8988T (cell line): ENCODE results near the gene RHOC.
A peak's percentile ranks its signal among the peaks of the same experiment; 100 is the strongest.
"Not testable (repeated sequence)": the region's sequence is repeated elsewhere in the genome, so short reads cannot be mapped to it uniquely, and the experiment has no call there.

ENCODE experiments used
- DNase-seq: peaks from one replicate; pipeline ENCODE4 v3.0.0; 2011

RHOC gene

GRCh38 chr1:112706505-112707220, at the start of gene RHOC:
TSS of gene RHOC (minus strand) at chr1:112707127. CDS start at chr1:112703799, 3,328 bp downstream.
- DNase-seq, result peak; percentile 73

- DNase-seq, result no peak
Measured at GRCh38 chr1:112754116-112754628, 47.2 kb upstream of the RHOC start.

GRCh38 chr1:112748396-112748795, 41.5 kb upstream of the RHOC start:
- no peak for DNase-seq

GRCh38 chr1:112744009-112744578, 37.2 kb upstream of the RHOC start:
- no peak for DNase-seq

- no peak for DNase-seq
Measured at GRCh38 chr1:112743174-112744008, 36.5 kb upstream of the RHOC start.

- no peak for DNase-seq
Measured at GRCh38 chr1:112737573-112737972, 30.6 kb upstream of the RHOC start.

GRCh38 chr1:112735752-112736151, 28.8 kb upstream of the RHOC start:
- DNase-seq, result peak; percentile 60

- no peak for DNase-seq
Measured at GRCh38 chr1:112731451-112731850, 24.5 kb upstream of the RHOC start.

GRCh38 chr1:112729909-112730308, 23.0 kb upstream of the RHOC start:
- no peak for DNase-seq

- DNase-seq, result not testable (repeated sequence)
Measured at GRCh38 chr1:112729011-112729410, 22.1 kb upstream of the RHOC start.

GRCh38 chr1:112728306-112728971, 21.5 kb upstream of the RHOC start:
- not testable (repeated sequence) for DNase-seq

GRCh38 chr1:112727716-112728115, 20.8 kb upstream of the RHOC start:
- no peak for DNase-seq

GRCh38 chr1:112724240-112724639, 17.3 kb upstream of the RHOC start:
- not testable (repeated sequence) for DNase-seq

GRCh38 chr1:112723511-112723839, 16.5 kb upstream of the RHOC start:
- DNase-seq, result no peak

GRCh38 chr1:112722601-112723510, 15.9 kb upstream of the RHOC start:
- no peak for DNase-seq

GRCh38 chr1:112721966-112722524, 15.1 kb upstream of the RHOC start:
- no peak for DNase-seq

- not testable (repeated sequence) for DNase-seq
Measured at GRCh38 chr1:112721294-112721693, 14.4 kb upstream of the RHOC start.

- no peak for DNase-seq
Measured at GRCh38 chr1:112720800-112721199, 13.9 kb upstream of the RHOC start.

GRCh38 chr1:112719706-112720105, 12.8 kb upstream of the RHOC start:
- no peak for DNase-seq

- peak; percentile 74 for DNase-seq
Measured at GRCh38 chr1:112718691-112719418, 11.9 kb upstream of the RHOC start.
